SK-N-SH (cell line): ENCODE data around the gene GRIK3. TPM values are rescaled to one million over a fixed set of nuclear protein-coding genes. Genes with fewer than 3 reads are reported as not detected.

Experiments
- CTCF ChIA-PET: fragments of 300-600, 350-600 bp; formaldehyde crosslinking; extraction: SDS; loops from one replicate; lab custom pipeline; 2021; lab: Yijun Ruan, JAX
- POLR2A ChIA-PET: fragments of 350-600 bp; sonication (Branson Sonifier 250); formaldehyde crosslinking; extraction: SDS; loops from one replicate; lab custom pipeline; 2020; ENCODE audit warnings: antibody characterized with exemption, inconsistent platforms; lab: Yijun Ruan, JAX
- DNase-seq: peaks from one replicate; pipeline ENCODE4 v3.0.0; 2012
- H2AFZ ChIP-seq: fragments of 200-600 bp; sonication (generic); 2 replicates; pipeline ENCODE4 v1.8.1; 2016; ENCODE audit warnings: antibody characterized with exemption, mild to moderate bottlenecking, low read depth
- H3F3A ChIP-seq: fragments of 200-600 bp; sonication (generic); replicated peaks from 2 replicates; pipeline ENCODE3; 2016; ENCODE audit warnings: antibody characterized with exemption, mild to moderate bottlenecking; ENCODE audit not compliant: insufficient read depth
- H3K27ac ChIP-seq, 2 experiments: fragments of 200-500 bp in 1 of 2; fragments of 200-600 bp in 1 of 2; sonication (Bioruptor generic) in 1 of 2; sonication (generic), shearing (Covaris generic) in 1 of 2; 2 replicates each; pipeline versions ENCODE4 v1.5.1 to v1.6.1; 2014 to 2016; ENCODE audit warnings: low read depth in 2 of 2, inconsistent platforms in 1 of 2, low read length in 1 of 2, mild to moderate bottlenecking in 1 of 2, mixed read lengths in 1 of 2
- H3K27me3 ChIP-seq: fragments of 200-600 bp; sonication (generic), shearing (Covaris generic); 2 replicates; pipeline ENCODE4 v1.6.1; 2016; ENCODE audit warnings: mixed run types; ENCODE audit not compliant: insufficient read depth
- H3K36me3 ChIP-seq, 2 experiments: fragments of 200-500 bp in 1 of 2; fragments of 200-600 bp in 1 of 2; sonication (Bioruptor generic) in 1 of 2; sonication (generic) in 1 of 2; replicated peaks in 1 of 2; 2 replicates each; pipeline versions ENCODE3 to v1.5.1; 2014 to 2016; ENCODE audit warnings: low read length in 1 of 2, mild to moderate bottlenecking in 1 of 2; ENCODE audit not compliant: insufficient read depth in 2 of 2, control insufficient read depth in 1 of 2
- H3K4me1 ChIP-seq, 2 experiments: fragments of 200-500 bp in 1 of 2; fragments of 200-600 bp in 1 of 2; sonication (Bioruptor generic) in 1 of 2; sonication (generic), shearing (Covaris generic) in 1 of 2; 2 replicates each; pipeline versions ENCODE4 v1.5.1 to v1.6.1; 2014 to 2016; ENCODE audit warnings: low read depth in 1 of 2, low read length in 1 of 2, mixed run types in 1 of 2; ENCODE audit not compliant: insufficient read depth in 2 of 2, control insufficient read depth in 1 of 2
- H3K4me2 ChIP-seq: fragments of 200-600 bp; sonication (generic), shearing (Covaris generic); 2 replicates; pipeline ENCODE4 v1.6.1; 2017; ENCODE audit warnings: mixed run types
- H3K4me3 ChIP-seq, 2 experiments: fragments of 200-500 bp in 1 of 2; fragments of 200-600 bp in 1 of 2; sonication (Bioruptor generic) in 1 of 2; sonication (generic), shearing (Covaris generic) in 1 of 2; 2 replicates each; pipeline versions ENCODE4 v1.5.1 to v1.8.1; 2014 to 2016; ENCODE audit warnings: low read depth in 2 of 2, inconsistent platforms in 1 of 2, low read length in 1 of 2, mild to moderate bottlenecking in 1 of 2, mixed read lengths in 1 of 2, moderate library complexity in 1 of 2
- H3K79me2 ChIP-seq: fragments of 200-600 bp; sonication (generic); 2 replicates; pipeline ENCODE4 v1.8.1; 2017; ENCODE audit warnings: mild to moderate bottlenecking; ENCODE audit not compliant: insufficient read depth
- H3K9ac ChIP-seq: fragments of 200-600 bp; sonication (generic); 2 replicates; pipeline ENCODE4 v1.6.1; 2017; ENCODE audit warnings: mixed run types
- H3K9me2 ChIP-seq: fragments of 200-600 bp; sonication (generic); 2 replicates; pipeline ENCODE4 v1.6.1; 2017; ENCODE audit warnings: mixed run types
- H3K9me3 ChIP-seq: fragments of 200-600 bp; sonication (generic); 2 replicates; pipeline ENCODE4 v1.6.1; 2017; ENCODE audit warnings: mixed run types, mild to moderate bottlenecking, moderate library complexity
- H4K20me1 ChIP-seq: fragments of 200-600 bp; sonication (generic); 2 replicates; pipeline ENCODE4 v1.6.1; 2017; ENCODE audit warnings: mild to moderate bottlenecking, mixed run types; ENCODE audit not compliant: insufficient read depth
- EZH2phosphoT487 ChIP-seq: fragments of 200-600 bp; sonication (generic); IDR thresholded peaks from 2 replicates; pipeline ENCODE4 v1.6.1; 2017; ENCODE audit warnings: low read depth, mixed run types, mild to moderate bottlenecking, antibody characterized with exemption, moderate library complexity, borderline replicate concordance
- FOXJ3 ChIP-seq: sonication (generic); formaldehyde crosslinking; IDR thresholded peaks from 2 replicates; pipeline ENCODE4 v1.5.1; 2020; ENCODE audit warnings: mild to moderate bottlenecking, missing genetic modification reagents
- FOXM1 ChIP-seq: IDR thresholded peaks from 2 replicates; pipeline ENCODE4 v1.4.0; 2012; ENCODE audit warnings: low read depth, mild to moderate bottlenecking
- GABPA ChIP-seq: IDR thresholded peaks from 2 replicates; pipeline ENCODE4 v1.4.0; 2012; ENCODE audit warnings: low read depth, mild to moderate bottlenecking
- GATA2 ChIP-seq: sonication (generic); formaldehyde crosslinking; IDR thresholded peaks from 2 replicates; pipeline ENCODE4 v1.5.0; 2020; ENCODE audit warnings: mild to moderate bottlenecking, missing genetic modification reagents
- IRF3 ChIP-seq: fragments of 150-350 bp; IDR thresholded peaks from 2 replicates; pipeline ENCODE4 v1.6.1; 2016; ENCODE audit warnings: mild to moderate bottlenecking, low read depth, low read length
- JUND ChIP-seq: IDR thresholded peaks from 2 replicates; pipeline ENCODE4 v1.4.0; 2012
- MAX ChIP-seq: IDR thresholded peaks from 2 replicates; pipeline ENCODE4 v1.4.0; 2012; ENCODE audit warnings: low read depth
- MXI1 ChIP-seq: IDR thresholded peaks from 2 replicates; pipeline ENCODE4 v1.6.1; 2012; ENCODE audit warnings: mild to moderate bottlenecking, low read depth, low read length, improper control_type of control experiment
- NFIC ChIP-seq: IDR thresholded peaks from 2 replicates; pipeline ENCODE4 v1.4.0; 2012; ENCODE audit warnings: borderline replicate concordance
- POLR2AphosphoS5 ChIP-seq: IDR thresholded peaks from 2 replicates; pipeline ENCODE4 v1.6.1; 2012; ENCODE audit warnings: low read depth, low read length
- RCOR1 ChIP-seq: fragments of 150-350 bp; IDR thresholded peaks from 2 replicates; pipeline ENCODE4 v1.6.1; 2017; ENCODE audit warnings: antibody characterized with exemption, low read length
- RFX5 ChIP-seq: IDR thresholded peaks from 2 replicates; pipeline ENCODE4 v1.6.1; 2012; ENCODE audit warnings: mild to moderate bottlenecking, improper control_type of control experiment, low read length
- TAF1 ChIP-seq: IDR thresholded peaks from 2 replicates; pipeline ENCODE4 v1.6.1; 2012; ENCODE audit warnings: low read depth, mild to moderate bottlenecking, low read length, moderate library complexity, borderline replicate concordance
- TCF12 ChIP-seq: IDR thresholded peaks from 2 replicates; pipeline ENCODE4 v1.4.0; 2012
- USF1 ChIP-seq: IDR thresholded peaks from 2 replicates; pipeline ENCODE4 v1.4.0; 2012; ENCODE audit warnings: low read depth, borderline replicate concordance
- WGBS: methylation state at CpG from one replicate; pipeline ENCODE4 v1.1.6; 2017; ENCODE audit warnings: low lambda C conversion rate; 5-methylcytosine and 5-hydroxymethylcytosine counted together
- polyA plus RNA-seq, 3 experiments: library from polyadenylated mRNA; depleted of rRNA; stranded (reverse); fragments of >200 nt; gene quantifications; 2 replicates each; pipeline ENCODE4 v1.2.3, GENCODE V29; 2012
- TF ChIP-seq, protein P1 (sequence below): fragments of 150-350 bp; IDR thresholded peaks from 2 replicates; pipeline ENCODE4 v1.6.1; 2017; ENCODE audit warnings: antibody characterized with exemption, low read length, low read depth, borderline replicate concordance

GRIK3 gene
- polyA plus RNA-seq, 1 of the 3 experiments (the other 2 are of a cell fraction) = not detected

- Histone ChIP-seq H3K9me2 (no peaks in the 10 kb centered on the region), H3K36me3 (no peaks in the 10 kb centered on the region), H3K79me2 (no peaks in the 10 kb centered on the region), H2AFZ (no peak overlapping the region), H3K27me3 (no peaks in the 10 kb centered on the region), H3K9me3 (no peaks in the 10 kb centered on the region), H3K4me1 (no peaks in the 10 kb centered on the region), H4K20me1 (no peaks in the 10 kb centered on the region), H3K4me3 (no peak overlapping the region), H3K4me2 (no peak overlapping the region), H3K9ac (no peak overlapping the region), H3K27ac (no peak overlapping the region), H3F3A (no peaks in the 10 kb centered on the region)
- CTCF ChIA-PET = no interaction called here
- TF ChIP-seq EZH2phosphoT487 (no peak), TAF1 (no peak), JUND (no peak), RFX5 (no peak), FOXM1 (no peak), GATA2 (CRISPR knock-in tag) (no peak), NFIC (no peak)
- WGBS = 42% methylated on average over 10 of the region's 10 CpGs
- POLR2A ChIA-PET = no interaction called here
- DNase-seq = no peak
These were observed 73.2 kb downstream of the GRIK3 start for GRCh38 chr1:36961062-36961615.

GRCh38 chr1:36956570-36956969 is 77.7 kb downstream of the GRIK3 start:
- no peak overlapping the region for H3K4me3 ChIP-seq
- no peak for TF ChIP-seq RCOR1
- TF ChIP-seq TAF1 = no peak
- TF ChIP-seq MAX = no peak
- TF ChIP-seq JUND = no peak
- TF ChIP-seq RFX5 = no peak
- TF ChIP-seq FOXJ3 (CRISPR knock-in tag) = no peak
- TF ChIP-seq GABPA = no peak
- no peak for TF ChIP-seq IRF3
- no peak for TF ChIP-seq EZH2phosphoT487
- no peak for TF ChIP-seq MXI1
- TF ChIP-seq, protein P1, sequence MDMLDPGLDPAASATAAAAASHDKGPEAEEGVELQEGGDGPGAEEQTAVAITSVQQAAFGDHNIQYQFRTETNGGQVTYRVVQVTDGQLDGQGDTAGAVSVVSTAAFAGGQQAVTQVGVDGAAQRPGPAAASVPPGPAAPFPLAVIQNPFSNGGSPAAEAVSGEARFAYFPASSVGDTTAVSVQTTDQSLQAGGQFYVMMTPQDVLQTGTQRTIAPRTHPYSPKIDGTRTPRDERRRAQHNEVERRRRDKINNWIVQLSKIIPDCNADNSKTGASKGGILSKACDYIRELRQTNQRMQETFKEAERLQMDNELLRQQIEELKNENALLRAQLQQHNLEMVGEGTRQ = no peak
- TF ChIP-seq USF1 = no peak
- no peak for TF ChIP-seq POLR2AphosphoS5
- TF ChIP-seq TCF12 = no peak
- H3F3A ChIP-seq = no peaks in the 10 kb centered on the region
- H3K36me3 ChIP-seq = no peaks in the 10 kb centered on the region
- no peaks in the 10 kb centered on the region for H3K9me3 ChIP-seq
- no peaks in the 10 kb centered on the region for H3K9me2 ChIP-seq
- 38% methylated on average over 5 of the region's 5 CpGs for WGBS
- no peaks in the 10 kb centered on the region for H3K4me1 ChIP-seq
- H4K20me1 ChIP-seq = no peaks in the 10 kb centered on the region
- ChIA-PET CTCF (no interaction called here), POLR2A (no interaction called here)
- no peak overlapping the region for H2AFZ ChIP-seq
- no peak overlapping the region for H3K9ac ChIP-seq
- no peak overlapping the region for H3K27ac ChIP-seq
- no peak overlapping the region for H3K4me2 ChIP-seq
- no peaks in the 10 kb centered on the region for H3K27me3 ChIP-seq
- no peak for DNase-seq
- no peaks in the 10 kb centered on the region for H3K79me2 ChIP-seq
